Middle frontal gyrus (tissue), 1 donor: ENCODE data around the gene AFMID.

Experiments
- DNase-seq: peaks from one replicate; pipeline ENCODE4 v3.0.0-alpha.2; 2015; ENCODE audit warnings: low spot score; ENCODE audit errors: extremely low spot score

The AFMID gene

GRCh38 chr17:78179372-78179771 is 7.8 kb upstream of the AFMID start:
- no peak for DNase-seq

- no peak for DNase-seq
These were observed 7.1 kb upstream of the AFMID start for GRCh38 chr17:78180083-78180482.

GRCh38 chr17:78180508-78180907 is 6.7 kb upstream of the AFMID start:
- DNase-seq, result no peak

GRCh38 chr17:78182504-78182903 is 4.7 kb upstream of the AFMID start:
- no peak for DNase-seq

GRCh38 chr17:78183916-78184315 is 3.2 kb upstream of the AFMID start:
- DNase-seq, result no peak

GRCh38 chr17:78184351-78184750 is 2.8 kb upstream of the AFMID start:
- DNase-seq, result no peak

- DNase-seq, result no peak
These were observed 2.3 kb upstream of the AFMID start for GRCh38 chr17:78184868-78185267.

GRCh38 chr17:78185981-78186691 is 1.0 kb upstream of the AFMID start:
- no peak for DNase-seq

GRCh38 chr17:78196716-78197115 is 9.6 kb downstream of the AFMID start:
- DNase-seq, result no peak

GRCh38 chr17:78197147-78197832 is 10.1 kb downstream of the AFMID start:
- no peak for DNase-seq

- no peak for DNase-seq
These were observed 13.3 kb downstream of the AFMID start for GRCh38 chr17:78200451-78200850.

GRCh38 chr17:78202666-78203065 is 15.5 kb downstream of the AFMID start:
- no peak for DNase-seq

GRCh38 chr17:78204387-78205123 is 17.4 kb downstream of the AFMID start:
- no peak for DNase-seq

GRCh38 chr17:78205124-78205775 is 18.1 kb downstream of the AFMID start:
- DNase-seq, result no peak

GRCh38 chr17:78206298-78206697 is 19.1 kb downstream of the AFMID start:
- no peak for DNase-seq

GRCh38 chr17:78208486-78208885 is 21.3 kb downstream of the AFMID start:
- no peak for DNase-seq

GRCh38 chr17:78210111-78210510 is 22.9 kb downstream of the AFMID start:
- DNase-seq, result no peak

GRCh38 chr17:78211032-78211431 is 23.9 kb downstream of the AFMID start:
- no peak for DNase-seq

GRCh38 chr17:78214016-78214705 is 27.0 kb downstream of the AFMID start, which contains the start of gene BIRC5:
Gene BIRC5, plus strand, starts transcription at chr17:78214253. Its CDS starts 64 bp downstream, at chr17:78214317.
- DNase-seq, result peak; percentile 71

- no peak for DNase-seq
These were observed 27.5 kb downstream of the AFMID start for GRCh38 chr17:78214706-78215061.
